ENCODE data around the gene CRK. TPM values are rescaled to one million over a fixed set of nuclear protein-coding genes. Genes with fewer than 3 reads are reported as not detected.

Gene CRK
- total and polyA plus RNA-seq, 10 of the 15 experiments (the other 5 are each of a cell fraction or from before 2014, with no cell fraction given), result 11.1 to 23.8 (median 20.5) TPM

- TF ChIP-seq TARDBP (IDR thresholded peaks at IDR 0.05; ENCODE audit: borderline replicate concordance) (no peak), HDAC2 (IDR thresholded peaks at IDR 0.05) (no peak), NBN (IDR thresholded peaks at IDR 0.05) (peak; percentile 72; the same call in 1 of the 2 replicates), RELA (IDR thresholded peaks at IDR 0.05; ENCODE audit: borderline replicate concordance, partially characterized antibody) (no peak), ZNF207 (IDR thresholded peaks at IDR 0.05; ENCODE audit: borderline replicate concordance) (no peak), ZSCAN29 (IDR thresholded peaks at IDR 0.05) (peak; percentile 87; the same call in 1 of the 2 replicates), NFYA (IDR thresholded peaks at IDR 0.05; ENCODE audit: borderline replicate concordance, low read depth, low read length) (no peak), YBX1 (IDR thresholded peaks at IDR 0.05) (no peak), ZZZ3 (IDR thresholded peaks at IDR 0.05; ENCODE audit: control insufficient read depth, insufficient read length, low read depth) (no peak), PRDM15 (CRISPR knock-in tag; IDR thresholded peaks at IDR 0.05) (no peak), CEBPB (IDR thresholded peaks at IDR 0.05; ENCODE audit: borderline replicate concordance in 1 of 2, low read depth in 2 of 2, low read length in 2 of 2) (no peak), BACH1 (IDR thresholded peaks at IDR 0.05; ENCODE audit: borderline replicate concordance) (peak; percentile 37; the same call in 1 of the 2 replicates), NKRF (conservative IDR thresholded peaks at IDR 0.05) (peak; percentile 27), STAT1 (conservative IDR thresholded peaks at IDR 0.05) (no peak; the same call in 1 of the 2 replicates), SRF (IDR thresholded peaks at IDR 0.05; ENCODE audit: low read depth in 2 of 2, low read length in 2 of 2) (no peak), MEF2B (IDR thresholded peaks at IDR 0.05; ENCODE audit: partially characterized antibody, poor library complexity, severe bottlenecking) (peak; percentile 82)
- TF ChIP-seq, protein P1, sequence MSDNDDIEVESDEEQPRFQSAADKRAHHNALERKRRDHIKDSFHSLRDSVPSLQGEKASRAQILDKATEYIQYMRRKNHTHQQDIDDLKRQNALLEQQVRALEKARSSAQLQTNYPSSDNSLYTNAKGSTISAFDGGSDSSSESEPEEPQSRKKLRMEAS (IDR thresholded peaks at IDR 0.05; ENCODE audit: low read depth, low read length), result no peak; the same call in 1 of the 2 replicates
- TF ChIP-seq, protein P2, sequence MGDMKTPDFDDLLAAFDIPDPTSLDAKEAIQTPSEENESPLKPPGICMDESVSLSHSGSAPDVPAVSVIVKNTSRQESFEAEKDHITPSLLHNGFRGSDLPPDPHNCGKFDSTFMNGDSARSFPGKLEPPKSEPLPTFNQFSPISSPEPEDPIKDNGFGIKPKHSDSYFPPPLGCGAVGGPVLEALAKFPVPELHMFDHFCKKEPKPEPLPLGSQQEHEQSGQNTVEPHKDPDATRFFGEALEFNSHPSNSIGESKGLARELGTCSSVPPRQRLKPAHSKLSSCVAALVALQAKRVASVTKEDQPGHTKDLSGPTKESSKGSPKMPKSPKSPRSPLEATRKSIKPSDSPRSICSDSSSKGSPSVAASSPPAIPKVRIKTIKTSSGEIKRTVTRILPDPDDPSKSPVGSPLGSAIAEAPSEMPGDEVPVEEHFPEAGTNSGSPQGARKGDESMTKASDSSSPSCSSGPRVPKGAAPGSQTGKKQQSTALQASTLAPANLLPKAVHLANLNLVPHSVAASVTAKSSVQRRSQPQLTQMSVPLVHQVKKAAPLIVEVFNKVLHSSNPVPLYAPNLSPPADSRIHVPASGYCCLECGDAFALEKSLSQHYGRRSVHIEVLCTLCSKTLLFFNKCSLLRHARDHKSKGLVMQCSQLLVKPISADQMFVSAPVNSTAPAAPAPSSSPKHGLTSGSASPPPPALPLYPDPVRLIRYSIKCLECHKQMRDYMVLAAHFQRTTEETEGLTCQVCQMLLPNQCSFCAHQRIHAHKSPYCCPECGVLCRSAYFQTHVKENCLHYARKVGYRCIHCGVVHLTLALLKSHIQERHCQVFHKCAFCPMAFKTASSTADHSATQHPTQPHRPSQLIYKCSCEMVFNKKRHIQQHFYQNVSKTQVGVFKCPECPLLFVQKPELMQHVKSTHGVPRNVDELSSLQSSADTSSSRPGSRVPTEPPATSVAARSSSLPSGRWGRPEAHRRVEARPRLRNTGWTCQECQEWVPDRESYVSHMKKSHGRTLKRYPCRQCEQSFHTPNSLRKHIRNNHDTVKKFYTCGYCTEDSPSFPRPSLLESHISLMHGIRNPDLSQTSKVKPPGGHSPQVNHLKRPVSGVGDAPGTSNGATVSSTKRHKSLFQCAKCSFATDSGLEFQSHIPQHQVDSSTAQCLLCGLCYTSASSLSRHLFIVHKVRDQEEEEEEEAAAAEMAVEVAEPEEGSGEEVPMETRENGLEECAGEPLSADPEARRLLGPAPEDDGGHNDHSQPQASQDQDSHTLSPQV (IDR thresholded peaks at IDR 0.05), result no peak
These were observed 31.0 kb upstream of the CRK start (continued) for GRCh38 chr17:1486802-1487695.
